NCI-H446 treated with DMSO at 0.1 percent for 48 hours (cell line): ENCODE results near the gene AGAP1.
"Not testable (repeated sequence)": the region's sequence is repeated elsewhere in the genome, so short reads cannot be mapped to it uniquely, and the experiment has no call there.

Source experiments
- DNase-seq: peaks from one replicate; lab custom pipeline; 2025; lab: John Stamatoyannopoulos, UW

AGAP1 gene

GRCh38 chr2:235945608-235946140, 451.8 kb downstream of the AGAP1 start:
- no peak for DNase-seq

GRCh38 chr2:235946590-235946989, 452.7 kb downstream of the AGAP1 start:
- no peak for DNase-seq

GRCh38 chr2:235947055-235947454, 453.2 kb downstream of the AGAP1 start:
- not testable (repeated sequence) for DNase-seq

- DNase-seq, result no peak
These were observed 456.0 kb downstream of the AGAP1 start for GRCh38 chr2:235949567-235950472.

GRCh38 chr2:235950473-235950809, 456.6 kb downstream of the AGAP1 start:
- DNase-seq, result no peak

- no peak for DNase-seq
These were observed 457.6 kb downstream of the AGAP1 start for GRCh38 chr2:235951493-235951892.

GRCh38 chr2:235951982-235952381, 458.1 kb downstream of the AGAP1 start:
- no peak for DNase-seq

- DNase-seq, result no peak
These were observed 458.9 kb downstream of the AGAP1 start for GRCh38 chr2:235952714-235953113.

- no peak for DNase-seq
These were observed 460.4 kb downstream of the AGAP1 start for GRCh38 chr2:235954281-235954680.

GRCh38 chr2:235954888-235955480, 461.1 kb downstream of the AGAP1 start:
- no peak for DNase-seq

GRCh38 chr2:235955664-235956063, 461.8 kb downstream of the AGAP1 start:
- DNase-seq, result no peak

GRCh38 chr2:235956281-235956970, 462.6 kb downstream of the AGAP1 start:
- DNase-seq, result no peak

GRCh38 chr2:235957251-235957650, 463.4 kb downstream of the AGAP1 start:
- DNase-seq, result no peak

- no peak for DNase-seq
These were observed 464.5 kb downstream of the AGAP1 start for GRCh38 chr2:235958221-235958930.

- DNase-seq, result no peak
These were observed 465.1 kb downstream of the AGAP1 start for GRCh38 chr2:235958931-235959410.

- DNase-seq, result no peak
These were observed 466.3 kb downstream of the AGAP1 start for GRCh38 chr2:235960011-235960715.

GRCh38 chr2:235960716-235961640, 467.1 kb downstream of the AGAP1 start:
- no peak for DNase-seq

GRCh38 chr2:235961711-235962110, 467.9 kb downstream of the AGAP1 start:
- DNase-seq, result no peak

GRCh38 chr2:235963853-235964577, 470.2 kb downstream of the AGAP1 start:
- no peak for DNase-seq
